VCaP (cell line): ENCODE measurements around the gene METTL1.

Source experiments
- H3K27ac ChIP-seq: fragments of 450-650 bp; 2 replicates; pipeline ENCODE4 v1.5.1; 2017
- TF ChIP-seq, protein P1 (sequence below): fragments of 450-650 bp; conservative IDR thresholded peaks from 2 replicates; pipeline ENCODE4 v1.5.1; 2017; ENCODE audit warnings: mild to moderate bottlenecking, moderate library complexity

Gene METTL1

GRCh38 chr12:57813971-57814772, 42.3 kb upstream of the METTL1 start:
- H3K27ac ChIP-seq = no peak overlapping the region
- TF ChIP-seq, protein P1, sequence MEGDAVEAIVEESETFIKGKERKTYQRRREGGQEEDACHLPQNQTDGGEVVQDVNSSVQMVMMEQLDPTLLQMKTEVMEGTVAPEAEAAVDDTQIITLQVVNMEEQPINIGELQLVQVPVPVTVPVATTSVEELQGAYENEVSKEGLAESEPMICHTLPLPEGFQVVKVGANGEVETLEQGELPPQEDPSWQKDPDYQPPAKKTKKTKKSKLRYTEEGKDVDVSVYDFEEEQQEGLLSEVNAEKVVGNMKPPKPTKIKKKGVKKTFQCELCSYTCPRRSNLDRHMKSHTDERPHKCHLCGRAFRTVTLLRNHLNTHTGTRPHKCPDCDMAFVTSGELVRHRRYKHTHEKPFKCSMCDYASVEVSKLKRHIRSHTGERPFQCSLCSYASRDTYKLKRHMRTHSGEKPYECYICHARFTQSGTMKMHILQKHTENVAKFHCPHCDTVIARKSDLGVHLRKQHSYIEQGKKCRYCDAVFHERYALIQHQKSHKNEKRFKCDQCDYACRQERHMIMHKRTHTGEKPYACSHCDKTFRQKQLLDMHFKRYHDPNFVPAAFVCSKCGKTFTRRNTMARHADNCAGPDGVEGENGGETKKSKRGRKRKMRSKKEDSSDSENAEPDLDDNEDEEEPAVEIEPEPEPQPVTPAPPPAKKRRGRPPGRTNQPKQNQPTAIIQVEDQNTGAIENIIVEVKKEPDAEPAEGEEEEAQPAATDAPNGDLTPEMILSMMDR = no peak

DNA sequence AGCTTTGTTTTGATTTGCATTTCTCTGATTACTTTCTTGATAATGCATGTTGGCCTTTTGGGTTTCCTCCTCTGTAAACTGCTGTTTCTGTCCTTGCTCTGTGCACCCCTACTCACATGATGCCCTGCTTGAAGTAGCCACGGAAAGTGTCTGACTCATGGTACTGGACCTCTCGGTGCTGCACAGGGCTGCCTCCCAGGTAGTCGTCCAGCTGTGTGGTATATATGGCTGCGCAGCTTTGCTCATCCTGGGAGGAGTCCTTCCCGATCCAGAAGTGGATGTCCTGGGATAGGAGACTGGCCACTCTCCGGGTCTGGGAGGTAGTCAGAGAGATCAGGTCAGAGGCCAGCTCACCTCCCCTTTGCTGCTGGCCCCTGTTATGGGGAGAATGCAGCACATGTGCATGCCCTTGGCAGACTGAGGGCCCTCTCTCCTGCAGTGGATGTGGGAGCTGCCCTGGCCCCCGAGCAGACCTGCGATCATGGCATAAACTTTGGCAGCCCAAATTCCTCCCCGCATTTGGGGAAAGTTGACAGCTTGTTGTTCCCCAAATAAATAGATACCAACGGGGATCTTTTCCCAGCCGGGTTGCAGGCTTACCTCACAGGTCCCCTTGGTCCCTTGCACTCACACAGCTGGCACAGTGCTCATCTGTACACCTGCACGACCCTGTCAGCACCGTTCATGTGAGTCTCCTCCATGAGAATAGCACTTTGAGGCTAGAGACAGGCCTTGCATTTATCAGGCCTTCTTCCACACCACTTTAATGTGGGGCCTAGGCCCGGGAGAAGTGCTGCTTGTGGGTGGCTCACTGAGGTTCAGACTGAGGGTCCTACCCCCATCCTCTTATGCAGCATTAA, 41.4 kb upstream of the METTL1 start:
- no peak overlapping the region for H3K27ac ChIP-seq
- TF ChIP-seq, protein P1 = no peak

DNA sequence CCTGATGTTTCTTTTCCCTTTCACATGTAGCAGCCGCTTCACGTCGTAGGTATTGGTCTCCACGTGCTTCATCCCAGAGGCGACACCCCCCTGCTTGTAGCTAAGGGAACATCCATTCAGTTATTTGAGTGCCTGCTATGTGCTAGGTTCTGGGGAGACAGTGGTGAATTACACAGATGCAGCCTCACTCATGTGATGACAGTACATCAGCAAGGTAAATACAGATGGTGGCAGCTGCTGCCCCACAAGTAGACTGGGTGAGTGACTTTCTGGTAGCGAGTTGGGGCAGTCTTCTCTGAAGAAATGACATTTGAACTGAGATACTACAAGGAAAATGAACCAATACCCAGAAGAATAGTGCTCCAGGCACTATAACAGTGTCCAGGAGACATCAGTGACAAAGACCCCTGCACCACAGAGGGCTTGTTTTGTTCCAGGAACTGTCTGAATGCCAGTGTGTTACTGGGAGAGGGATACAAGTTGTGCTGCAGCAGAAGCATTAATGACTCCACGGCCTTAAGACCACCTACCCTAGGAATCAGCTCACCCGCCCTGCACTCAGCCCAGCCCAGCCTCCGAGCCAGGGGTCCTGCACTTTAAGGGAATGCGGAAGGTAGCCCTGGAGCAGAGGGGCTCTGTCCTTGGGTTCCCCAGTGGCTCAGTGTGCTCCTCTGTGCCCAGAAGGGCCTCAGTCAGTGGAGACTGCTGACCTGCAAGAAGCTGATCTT, 39.3 kb upstream of the METTL1 start:
- no peak overlapping the region for H3K27ac ChIP-seq
- TF ChIP-seq, protein P1 = no peak

GRCh38 chr12:57810450-57810849, 38.5 kb upstream of the METTL1 start:
- TF ChIP-seq, protein P1 = no peak

GRCh38 chr12:57809425-57809824, 37.5 kb upstream of the METTL1 start:
- TF ChIP-seq, protein P1 = no peak
- no peak overlapping the region for H3K27ac ChIP-seq

More at GRCh38 chr12:57810450-57810849, 38.5 kb upstream of the METTL1 start:
- no peak overlapping the region for H3K27ac ChIP-seq

GRCh38 chr12:57808351-57808750, 36.4 kb upstream of the METTL1 start:
- TF ChIP-seq, protein P1 = no peak
- H3K27ac ChIP-seq = no peak overlapping the region

- TF ChIP-seq, protein P1 = no peak
- H3K27ac ChIP-seq = no peak overlapping the region
Measured at GRCh38 chr12:57807285-57807684, 35.4 kb upstream of the METTL1 start.
